Psoas muscle (tissue), 8 donors: ENCODE data around the gene SDK2. TPM values are rescaled to one million over a fixed set of nuclear protein-coding genes. Genes with fewer than 3 reads are reported as not detected.

Experiments used
- ATAC-seq, 4 donors: fragments of 200-7000 bp; cut with Tn5 transposase; one replicate each; pipeline ENCODE4 v1.9.1; 2020; ENCODE audit warnings: moderate library complexity in 3 of 4, mild to moderate bottlenecking in 2 of 4
- DNase-seq, 2 donors: peaks; one replicate each; pipeline ENCODE4 v3.0.0-alpha.2; 2020
- H3K27ac ChIP-seq: fragments of 200-600 bp; one replicate; pipeline ENCODE4 v1.8.0; 2022
- H3K27me3 ChIP-seq, 3 donors: fragments of 200-600 bp in 1 of 3; one replicate each; pipeline versions ENCODE4 v1.6.1 to v1.8.0; 2013 to 2022; ENCODE audit warnings: low read length in 2 of 3, mild to moderate bottlenecking in 2 of 3, moderate library complexity in 1 of 3; ENCODE audit not compliant: insufficient read depth in 3 of 3
- H3K36me3 ChIP-seq, 2 donors: fragments of 200-600 bp in 1 of 2; one replicate each; pipeline versions ENCODE4 v1.6.1 to v1.8.0; 2013 to 2022; ENCODE audit warnings: low read depth in 1 of 2, mild to moderate bottlenecking in 1 of 2, moderate library complexity in 1 of 2; ENCODE audit not compliant: insufficient read depth in 1 of 2
- H3K4me1 ChIP-seq: fragments of 200-600 bp; one replicate; pipeline ENCODE4 v1.8.0; 2022
- H3K4me3 ChIP-seq: fragments of 200-600 bp; one replicate; pipeline ENCODE4 v1.8.0; 2022; ENCODE audit warnings: mild to moderate bottlenecking
- H3K9me3 ChIP-seq: fragments of 200-600 bp; one replicate; pipeline ENCODE4 v1.8.0; 2022
- WGBS, 3 donors: extraction: QIAGEN DNeasy Blood & Tissue Kit; methylation state at CpG; one replicate each; pipeline versions ENCODE4 v1.1.6 to v1.1.7; 2013; 5-methylcytosine and 5-hydroxymethylcytosine counted together
- intact Hi-C, 2 donors: fragments of 100-400 bp; cut with DNase I; formaldehyde crosslinking; loops; one replicate each; pipeline versions ENCODE4 v1.11.0 to v1.14.2; 2022
- polyA plus RNA-seq, 3 donors: library from polyadenylated mRNA; stranded (reverse); fragments of 200-250 nt; gene quantifications; one replicate each; pipeline ENCODE4 v1.2.3, GENCODE V29; 2013
- total RNA-seq, 4 donors: library from RNA; stranded (reverse); fragmentation: NEBNext Ultra II Directional in 2 of 4; extraction: Animal tissue kit (Norgen Biotek cat#: 25700) in 2 of 4; gene quantifications; one replicate each; pipeline versions ENCODE4 v1.2.1 to v1.2.4, GENCODE V29; 2021 to 2023
- TF ChIP-seq, protein P1 (sequence below): fragments of 200-600 bp; IDR thresholded peaks from one replicate; pipeline ENCODE4 v1.8.0; 2022; ENCODE audit warnings: antibody characterized with exemption
- donor health status: healthy with polysubstance abuse.
- donor health status: DM: no; HTN: no; CAD: no; lungs with moderate emphysema.
- donor health status: Bipolar disorder and iron deficiency.
- donor health status: healthy.
- donor health status: DM: yes; HTN: yes; CAD: no.
- donor health status: DM: no; HTN: no; CAD: no.
- donor health status: DM: no; HTN: no; CAD: no.
- donor health status: DM: yes; HTN: yes; CAD: no.

The SDK2 gene
- total and polyA plus RNA-seq, 7 donors = 0.04 to 2.8 (median 0.24) TPM

- H3K4me3 ChIP-seq = no peak overlapping the region
- H3K4me1 ChIP-seq = no peaks in the 10 kb centered on the region
- H3K9me3 ChIP-seq = no peaks in the 10 kb centered on the region
- ATAC-seq (no peak), DNase-seq (no peak)
- TF ChIP-seq, protein P1, sequence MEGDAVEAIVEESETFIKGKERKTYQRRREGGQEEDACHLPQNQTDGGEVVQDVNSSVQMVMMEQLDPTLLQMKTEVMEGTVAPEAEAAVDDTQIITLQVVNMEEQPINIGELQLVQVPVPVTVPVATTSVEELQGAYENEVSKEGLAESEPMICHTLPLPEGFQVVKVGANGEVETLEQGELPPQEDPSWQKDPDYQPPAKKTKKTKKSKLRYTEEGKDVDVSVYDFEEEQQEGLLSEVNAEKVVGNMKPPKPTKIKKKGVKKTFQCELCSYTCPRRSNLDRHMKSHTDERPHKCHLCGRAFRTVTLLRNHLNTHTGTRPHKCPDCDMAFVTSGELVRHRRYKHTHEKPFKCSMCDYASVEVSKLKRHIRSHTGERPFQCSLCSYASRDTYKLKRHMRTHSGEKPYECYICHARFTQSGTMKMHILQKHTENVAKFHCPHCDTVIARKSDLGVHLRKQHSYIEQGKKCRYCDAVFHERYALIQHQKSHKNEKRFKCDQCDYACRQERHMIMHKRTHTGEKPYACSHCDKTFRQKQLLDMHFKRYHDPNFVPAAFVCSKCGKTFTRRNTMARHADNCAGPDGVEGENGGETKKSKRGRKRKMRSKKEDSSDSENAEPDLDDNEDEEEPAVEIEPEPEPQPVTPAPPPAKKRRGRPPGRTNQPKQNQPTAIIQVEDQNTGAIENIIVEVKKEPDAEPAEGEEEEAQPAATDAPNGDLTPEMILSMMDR = no peak
- no peaks in the 10 kb centered on the region for H3K36me3 ChIP-seq
- peaks cover 0 to 4% (median 0%) of the 10 kb centered on the region in 3 donors for H3K27me3 ChIP-seq
- WGBS, 3 donors = 90 to 92% (median 91%) methylated on average over 9 to 11 of the region's 11 CpGs
- H3K27ac ChIP-seq = no peak overlapping the region
- intact Hi-C loops = no loop called here
Observed at GRCh38 chr17:73546114-73546513, 98.1 kb downstream of the SDK2 start.

DNA sequence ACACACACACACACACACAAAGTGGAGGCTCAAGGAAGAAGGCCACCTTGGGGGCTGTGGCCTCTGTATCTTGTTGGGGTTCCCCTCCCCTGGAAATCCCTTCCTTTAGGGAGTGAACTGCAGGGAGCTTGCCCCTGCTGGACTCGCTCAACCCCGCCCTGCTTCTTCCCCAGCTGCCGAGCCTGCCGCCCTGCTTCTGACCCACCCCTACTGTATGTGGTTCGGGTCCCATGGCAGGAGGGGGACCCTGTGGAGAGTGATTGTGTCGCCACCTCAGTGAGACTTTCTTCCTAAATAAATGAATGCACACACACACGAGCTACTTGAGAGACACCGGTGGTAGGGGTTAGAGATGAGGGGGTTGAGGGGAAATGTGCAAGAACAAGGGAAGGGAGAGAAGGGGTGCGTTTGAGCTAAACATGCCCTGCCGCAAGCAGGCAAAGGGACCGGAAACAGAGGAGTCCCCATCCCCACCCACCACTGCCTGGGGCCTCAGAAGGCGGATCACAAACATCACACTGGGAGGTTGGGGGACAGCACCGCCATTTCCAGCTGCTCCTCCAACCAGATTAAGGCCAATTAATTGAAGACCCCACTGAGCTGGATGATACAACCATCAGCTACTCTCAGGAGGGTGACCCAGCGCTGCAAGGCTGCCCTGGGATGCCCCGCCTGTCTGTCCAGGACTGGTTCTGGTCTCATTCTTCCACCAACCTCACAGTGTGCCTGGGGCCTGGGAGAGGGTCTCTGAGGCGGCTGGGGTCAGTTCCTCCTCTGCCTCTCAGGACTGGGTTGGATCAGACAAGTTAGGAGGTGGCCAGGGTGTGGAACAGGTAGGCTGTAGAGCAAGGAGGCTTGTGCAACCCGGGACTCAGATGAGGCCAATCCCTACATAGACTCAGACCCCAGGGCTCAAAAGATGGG lies 98.9 kb downstream of the SDK2 start:
- DNase-seq (no peak), ATAC-seq (no peak)
- WGBS, 3 donors = 86 to 89% (median 88%) methylated on average over 17 of the region's 17 CpGs
- Histone ChIP-seq H3K4me1 (no peaks in the 10 kb centered on the region), H3K9me3 (no peaks in the 10 kb centered on the region), H3K4me3 (no peak overlapping the region), H3K27me3 (no peaks in the 10 kb centered on the region), H3K36me3 (no peaks in the 10 kb centered on the region), H3K27ac (no peak overlapping the region)
- TF ChIP-seq, protein P1 = no peak
- intact Hi-C loops = no loop called here

DNA sequence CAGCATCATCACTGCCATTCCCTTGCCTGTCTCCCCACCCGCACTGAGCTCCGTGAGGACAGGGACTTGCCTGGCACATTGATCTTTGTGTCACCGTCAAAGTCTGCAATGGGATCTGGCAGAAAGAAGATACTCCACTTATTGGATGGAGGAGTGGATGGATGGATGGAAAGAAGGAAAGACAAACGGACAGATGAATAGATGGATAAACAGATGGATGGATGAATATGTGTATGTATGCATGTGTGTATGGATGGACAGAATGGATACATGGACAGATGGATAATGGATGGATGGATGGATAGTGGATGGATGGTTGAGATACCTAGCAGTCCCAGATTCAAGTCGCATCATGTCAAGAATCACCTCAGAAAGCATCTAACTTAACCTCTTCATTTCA lies 99.9 kb downstream of the SDK2 start:
- intact Hi-C loops = no loop called here

DNA sequence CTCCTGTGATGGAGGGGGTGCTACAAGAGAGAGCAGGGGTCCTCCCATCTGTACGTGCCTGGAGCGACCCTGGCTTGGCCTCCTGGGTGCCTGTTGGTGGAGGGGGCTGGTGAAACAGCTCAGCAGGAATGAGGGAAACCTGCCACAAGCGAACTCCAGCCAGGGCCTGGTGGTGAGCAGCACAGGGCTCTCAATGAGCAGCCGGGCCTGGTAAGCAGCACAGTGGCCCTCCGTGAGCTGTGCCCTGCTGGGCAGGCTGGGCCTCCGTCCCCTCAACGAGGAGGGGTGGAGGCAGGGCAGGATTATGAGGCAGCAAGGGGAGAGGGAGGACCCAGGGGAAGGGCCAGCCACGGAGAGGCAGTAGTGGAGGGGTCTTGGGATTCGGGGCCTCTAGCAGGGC lies 101.9 kb downstream of the SDK2 start:
- WGBS, 3 donors = 78 to 86% (median 83%) methylated on average over 9 of the region's 9 CpGs
- ATAC-seq = no peak
- TF ChIP-seq, protein P1 = no peak

More for the DNA sequence above, 99.9 kb downstream of the SDK2 start:
- Histone ChIP-seq H3K9me3 (no peaks in the 10 kb centered on the region), H3K4me1 (no peaks in the 10 kb centered on the region), H3K4me3 (no peak overlapping the region), H3K27me3 (no peaks in the 10 kb centered on the region), H3K36me3 (no peaks in the 10 kb centered on the region), H3K27ac (no peak overlapping the region)
- WGBS, 3 donors = 92 to 95% (median 94%) methylated on average over 5 of the region's 5 CpGs
- DNase-seq (no peak), ATAC-seq (no peak)
- TF ChIP-seq, protein P1 = no peak

More for the DNA sequence above, 101.9 kb downstream of the SDK2 start:
- Histone ChIP-seq H3K36me3 (no peaks in the 10 kb centered on the region), H3K4me3 (no peak overlapping the region), H3K27me3 (no peaks in the 10 kb centered on the region), H3K9me3 (no peaks in the 10 kb centered on the region), H3K27ac (no peak overlapping the region), H3K4me1 (no peaks in the 10 kb centered on the region)
- DNase-seq = no peak
- intact Hi-C loops = no loop called here
